GM12875 (cell line): Measurements from ENCODE around the gene KLK1.

ENCODE experiments used
- H3K4me3 ChIP-seq: one replicate; pipeline ENCODE4 v1.5.1; 2011; ENCODE audit warnings: low read depth, low read length, control low read depth
- CTCF ChIP-seq: IDR thresholded peaks from 2 replicates; pipeline ENCODE4 v1.5.1; 2011; ENCODE audit warnings: low read depth, mild to moderate bottlenecking, control low read depth, inconsistent platforms, low read length, moderate library complexity, borderline replicate concordance; ENCODE audit not compliant: insufficient read depth

The KLK1 gene

GRCh38 chr19:50843701-50844221, 20.2 kb upstream of the KLK1 start:
- no peak overlapping the region for H3K4me3 ChIP-seq
- no peak for TF ChIP-seq CTCF

- no peak overlapping the region for H3K4me3 ChIP-seq
- TF ChIP-seq CTCF: no peak
Observed at GRCh38 chr19:50843205-50843604, 19.6 kb upstream of the KLK1 start.

GRCh38 chr19:50842130-50842529, 18.5 kb upstream of the KLK1 start:
- TF ChIP-seq CTCF: no peak
- H3K4me3 ChIP-seq: no peak overlapping the region

- no peak overlapping the region for H3K4me3 ChIP-seq
- TF ChIP-seq CTCF: no peak
Observed at GRCh38 chr19:50839712-50840655, 16.4 kb upstream of the KLK1 start.

- peak; percentile 38; the same call in 1 of the 2 replicates for TF ChIP-seq CTCF
- no peak overlapping the region for H3K4me3 ChIP-seq
Observed at GRCh38 chr19:50838239-50838638, 14.7 kb upstream of the KLK1 start.

GRCh38 chr19:50837300-50837699, 13.7 kb upstream of the KLK1 start:
- H3K4me3 ChIP-seq: no peak overlapping the region
- TF ChIP-seq CTCF: no peak
